IMR-90 (cell line): Measurements from ENCODE around the gene S1PR3. TPM values are rescaled to one million over a fixed set of nuclear protein-coding genes. Genes with fewer than 3 reads are reported as not detected.

ENCODE experiments used
- ATAC-seq: fragments of 200-7000 bp; cut with Tn5 transposase; 2 replicates; pipeline ENCODE4 v1.9.1; 2020; ENCODE audit warnings: low read depth, mild to moderate bottlenecking, moderate library complexity
- BruUV-seq: library from RNA; stranded (reverse); fragments of 400-500 nt; replicated peaks from 2 replicates; lab custom pipeline; 2021; lab: Mats Ljungman, UMichigan
- CTCF ChIA-PET: fragments of 300-600 bp; formaldehyde crosslinking; extraction: SDS; loops from one replicate; lab custom pipeline; 2021; ENCODE audit warnings: antibody characterized with exemption; lab: Yijun Ruan, JAX
- POLR2A ChIA-PET: fragments of 300-600 bp; sonication (Branson Sonifier 250); formaldehyde crosslinking; loops from one replicate; lab custom pipeline; 2022; ENCODE audit warnings: antibody characterized with exemption; ENCODE audit not compliant: unreplicated experiment; lab: Charles Lee
- DNase-seq: peaks from one replicate; pipeline ENCODE4 v3.0.0; 2013
- H2AFZ ChIP-seq: replicated peaks from 2 replicates; pipeline ENCODE3; 2013; ENCODE audit warnings: low read length, mild to moderate bottlenecking; ENCODE audit not compliant: poor library complexity
- H2AK5ac ChIP-seq: 2 replicates; pipeline ENCODE4 v1.6.1; 2013; ENCODE audit warnings: low read depth, low read length, inconsistent platforms
- H2AK9ac ChIP-seq: replicated peaks from 2 replicates; pipeline ENCODE3; 2013; ENCODE audit warnings: mild to moderate bottlenecking, low read depth, low read length, moderate library complexity; ENCODE audit not compliant: poor library complexity
- H2BK120ac ChIP-seq: 2 replicates; pipeline ENCODE4 v1.6.1; 2013; ENCODE audit warnings: low read depth, low read length, inconsistent platforms
- H2BK15ac ChIP-seq: 3 replicates; pipeline ENCODE4 v1.6.1; 2013; ENCODE audit warnings: low read depth, low read length, inconsistent platforms
- H2BK20ac ChIP-seq: 2 replicates; pipeline ENCODE4 v1.6.1; 2013; ENCODE audit warnings: low read depth, mild to moderate bottlenecking, inconsistent platforms, low read length, moderate library complexity
- H2BK5ac ChIP-seq: 2 replicates; pipeline ENCODE4 v1.6.1; 2013; ENCODE audit warnings: mild to moderate bottlenecking, low read depth, low read length, inconsistent platforms; ENCODE audit not compliant: poor library complexity, severe bottlenecking
- H3K14ac ChIP-seq: replicated peaks from 2 replicates; pipeline ENCODE4 v1.6.1; 2013; ENCODE audit warnings: low read depth, low read length, inconsistent platforms
- H3K18ac ChIP-seq: 2 replicates; pipeline ENCODE4 v1.6.1; 2013; ENCODE audit warnings: low read depth, low read length, control low read depth
- H3K23ac ChIP-seq: 2 replicates; pipeline ENCODE4 v1.6.1; 2013; ENCODE audit warnings: low read depth, low read length, inconsistent platforms
- H3K27ac ChIP-seq: 2 replicates; pipeline ENCODE4 v1.5.1; 2013; ENCODE audit warnings: mild to moderate bottlenecking, control low read depth, low read length; ENCODE audit not compliant: insufficient read depth
- H3K27me3 ChIP-seq: 2 replicates; pipeline ENCODE4 v1.6.1; 2013; ENCODE audit warnings: low read length; ENCODE audit not compliant: control insufficient read depth, insufficient read depth
- H3K36me3 ChIP-seq: 2 replicates; pipeline ENCODE4 v1.6.1; 2013; ENCODE audit warnings: low read length, mixed read lengths; ENCODE audit not compliant: control insufficient read depth, insufficient read depth
- H3K4ac ChIP-seq: 2 replicates; pipeline ENCODE4 v1.6.1; 2013; ENCODE audit warnings: low read depth, low read length, inconsistent platforms
- H3K4me1 ChIP-seq: 2 replicates; pipeline ENCODE4 v1.6.1; 2013; ENCODE audit warnings: low read length, mixed read lengths; ENCODE audit not compliant: control insufficient read depth, insufficient read depth
- H3K4me2 ChIP-seq: 2 replicates; pipeline ENCODE4 v1.6.1; 2013; ENCODE audit warnings: low read depth, mild to moderate bottlenecking, control low read depth, low read length, moderate library complexity
- H3K4me3 ChIP-seq: 2 replicates; pipeline ENCODE4 v1.5.1; 2013; ENCODE audit warnings: low read depth, mild to moderate bottlenecking, control low read depth, low read length, moderate library complexity; ENCODE audit not compliant: insufficient read depth
- H3K56ac ChIP-seq: 2 replicates; pipeline ENCODE4 v1.6.1; 2013; ENCODE audit warnings: low read length, inconsistent platforms; ENCODE audit not compliant: insufficient read depth; ENCODE audit errors: extremely low read depth
- H3K79me1 ChIP-seq, 2 experiments: 2 replicates each; pipeline ENCODE4 v1.6.1; 2013; ENCODE audit warnings: low read length in 2 of 2, inconsistent platforms in 1 of 2, low read depth in 1 of 2
- H3K9ac ChIP-seq: 2 replicates; pipeline ENCODE4 v1.6.1; 2013; ENCODE audit warnings: low read depth, low read length, control low read depth
- H3K9me1 ChIP-seq: 2 replicates; pipeline ENCODE4 v1.6.1; 2013; ENCODE audit warnings: low read length, inconsistent platforms; ENCODE audit not compliant: insufficient read depth
- H3K9me3 ChIP-seq: 2 replicates; pipeline ENCODE4 v1.6.1; 2013; ENCODE audit warnings: low read length; ENCODE audit not compliant: control insufficient read depth, insufficient read depth
- H4K20me1 ChIP-seq: 2 replicates; pipeline ENCODE4 v1.6.1; 2013; ENCODE audit warnings: low read length, inconsistent platforms; ENCODE audit not compliant: insufficient read depth
- H4K5ac ChIP-seq: 2 replicates; pipeline ENCODE4 v1.6.1; 2013; ENCODE audit warnings: mild to moderate bottlenecking, low read depth, low read length, control low read depth
- H4K8ac ChIP-seq, 2 experiments: 2 replicates each; pipeline ENCODE4 v1.6.1; 2013; ENCODE audit warnings: low read depth in 2 of 2, low read length in 2 of 2, control low read depth in 1 of 2, inconsistent platforms in 1 of 2
- H4K91ac ChIP-seq: 2 replicates; pipeline ENCODE4 v1.6.1; 2013; ENCODE audit warnings: low read depth, low read length, inconsistent platforms; ENCODE audit not compliant: insufficient read depth
- CHD1 ChIP-seq: IDR thresholded peaks from 2 replicates; pipeline ENCODE4 v1.6.1; 2012; ENCODE audit warnings: low read depth, low read length, improper control_type of control experiment
- ELK1 ChIP-seq: fragments of 150-350 bp; IDR thresholded peaks from 2 replicates; pipeline ENCODE4 v1.6.1; 2016; ENCODE audit warnings: low read depth, mild to moderate bottlenecking, low read length, moderate library complexity, borderline replicate concordance
- FOS ChIP-seq: fragments of 150-350 bp; IDR thresholded peaks from 2 replicates; pipeline ENCODE4 v1.6.1; 2016; ENCODE audit warnings: low read depth, low read length
- MAFK ChIP-seq: IDR thresholded peaks from 2 replicates; pipeline ENCODE4 v1.6.1; 2012; ENCODE audit warnings: low read depth, low read length, improper control_type of control experiment
- MAZ ChIP-seq: IDR thresholded peaks from 2 replicates; pipeline ENCODE4 v1.6.1; 2012; ENCODE audit warnings: low read depth, mild to moderate bottlenecking, low read length, improper control_type of control experiment, moderate library complexity, borderline replicate concordance
- MXI1 ChIP-seq: IDR thresholded peaks from 2 replicates; pipeline ENCODE4 v1.6.1; 2012; ENCODE audit warnings: low read depth, mild to moderate bottlenecking, low read length, moderate library complexity, borderline replicate concordance
- NFE2L2 ChIP-seq: fragments of 150-350 bp; IDR thresholded peaks from 2 replicates; pipeline ENCODE4 v1.6.1; 2016; ENCODE audit warnings: low read depth, mild to moderate bottlenecking, low read length
- POLR2A ChIP-seq: IDR thresholded peaks from 2 replicates; pipeline ENCODE4 v1.6.1; 2012; ENCODE audit warnings: mild to moderate bottlenecking, low read depth, low read length
- RAD21 ChIP-seq: IDR thresholded peaks from 2 replicates; pipeline ENCODE4 v1.6.1; 2012; ENCODE audit warnings: low read length, improper control_type of control experiment
- USF2 ChIP-seq: fragments of 150-350 bp; IDR thresholded peaks from 2 replicates; pipeline ENCODE4 v1.6.1; 2017; ENCODE audit warnings: mild to moderate bottlenecking, antibody characterized with exemption, low read length, low read depth
- WGBS, 2 experiments: methylation state at CpG; one replicate each; pipeline versions ENCODE4 v1.1.5 to v1.1.7; 2013; ENCODE audit warnings: missing lambda C conversion rate in 2 of 2; ENCODE audit not compliant: insufficient read length in 1 of 2; ENCODE audit errors: extremely low coverage in 2 of 2; 5-methylcytosine and 5-hydroxymethylcytosine counted together
- dilution Hi-C: fragments of 300-500 bp; cut with HindIII; formaldehyde crosslinking; loops from one replicate; pipeline ENCODE4 v1.14.3; 2018; ENCODE audit warnings: low sequenced_read_pairs; ENCODE audit not compliant: unreplicated experiment
- in situ Hi-C: fragments of 300-500 bp; cut with MboI; formaldehyde crosslinking; loops from 3 replicates; pipeline ENCODE4 v1.14.3; 2019; ENCODE audit warnings: low sequenced_read_pairs, inconsistent platforms, mixed read lengths
- intact Hi-C: fragments of 100-400 bp; cut with micrococcal nuclease; formaldehyde crosslinking; loops from 2 replicates; pipeline ENCODE4 v1.10.0; 2022
- polyA plus RNA-seq, 3 experiments: library from polyadenylated mRNA; depleted of rRNA; stranded (reverse); fragments of >200 nt; gene quantifications; 2 replicates each; pipeline ENCODE4 v1.2.3, GENCODE V29; 2012; ENCODE audit warnings: low replicate concordance in 1 of 3
- total RNA-seq: library from RNA; depleted of rRNA; stranded (reverse); fragments of >200 nt; gene quantifications from 2 replicates; pipeline ENCODE4 v1.2.3, GENCODE V29; 2012

S1PR3 gene
- total and polyA plus RNA-seq, 2 of the 4 experiments (the other 2 are of a cell fraction) = 28.4 to 28.7 TPM

- H2BK15ac ChIP-seq = no peak overlapping the region
- intact Hi-C loops (no loop called here), dilution Hi-C loops (no loop called here), in situ Hi-C loops (no loop called here)
- no CpG with 5 or more reads among the region's 9 CpGs for WGBS, 2 experiments
- H4K91ac ChIP-seq = no peak overlapping the region
- no peak for ATAC-seq
- H2AK5ac ChIP-seq = no peak overlapping the region
- no peak for TF ChIP-seq MAFK
- TF ChIP-seq FOS = no peak
- no peak for TF ChIP-seq USF2
- TF ChIP-seq NFE2L2 = no peak
- TF ChIP-seq MAZ = no peak
- TF ChIP-seq MXI1 = no peak
- no peak for TF ChIP-seq POLR2A
- TF ChIP-seq ELK1 = no peak
- no peak for TF ChIP-seq CHD1
- no peak for TF ChIP-seq RAD21
- H3K9me1 ChIP-seq = peaks cover 13% of the 10 kb centered on the region
- no peak overlapping the region for H4K5ac ChIP-seq
- no peaks in the 10 kb centered on the region for H4K20me1 ChIP-seq
- no peak overlapping the region for H2AK9ac ChIP-seq
- H2AFZ ChIP-seq = no peak overlapping the region
- H2BK5ac ChIP-seq = no peak overlapping the region
- no peak overlapping the region for H3K18ac ChIP-seq
- no peak overlapping the region for H3K4me2 ChIP-seq
- no peak overlapping the region for H3K4ac ChIP-seq
- H3K4me1 ChIP-seq = peaks cover 7% of the 10 kb centered on the region
- H3K36me3 ChIP-seq = peaks cover 14% of the 10 kb centered on the region
- CTCF ChIA-PET = no interaction called here
- no peak overlapping the region for H3K14ac ChIP-seq
- POLR2A ChIA-PET = no interaction called here
- H3K79me1 ChIP-seq = peaks cover 3 to 14% of the 10 kb centered on the region in 2 experiments; a peak in 3 of 4 replicates
- no peak overlapping the region for H2BK20ac ChIP-seq
- H3K56ac ChIP-seq = no peak overlapping the region
- BruUV-seq = no TSS peak
- H3K27ac ChIP-seq = no peak overlapping the region
- no peaks in the 10 kb centered on the region for H3K9me3 ChIP-seq
- no peak overlapping the region for H3K4me3 ChIP-seq
- no peak overlapping the region for H2BK120ac ChIP-seq
- no peak for DNase-seq
- no peaks in the 10 kb centered on the region for H3K27me3 ChIP-seq
- H3K23ac ChIP-seq = no peak overlapping the region
- H4K8ac ChIP-seq = no peak overlapping the region
- H3K9ac ChIP-seq = no peak overlapping the region
These were observed 51.7 kb downstream of the S1PR3 start for GRCh38 chr9:89042984-89043383.
